IPS-NIHi7 (cell line): ENCODE results near the gene ITM2B.
"Not testable (repeated sequence)": the region's sequence is repeated elsewhere in the genome, so short reads cannot be mapped to it uniquely, and the experiment has no call there.

Source experiments
- DNase-seq: peaks from one replicate; pipeline ENCODE4 v3.0.0; 2012; ENCODE audit warnings: mixed read lengths; ENCODE audit errors: extremely low spot score

ITM2B gene

DNA sequence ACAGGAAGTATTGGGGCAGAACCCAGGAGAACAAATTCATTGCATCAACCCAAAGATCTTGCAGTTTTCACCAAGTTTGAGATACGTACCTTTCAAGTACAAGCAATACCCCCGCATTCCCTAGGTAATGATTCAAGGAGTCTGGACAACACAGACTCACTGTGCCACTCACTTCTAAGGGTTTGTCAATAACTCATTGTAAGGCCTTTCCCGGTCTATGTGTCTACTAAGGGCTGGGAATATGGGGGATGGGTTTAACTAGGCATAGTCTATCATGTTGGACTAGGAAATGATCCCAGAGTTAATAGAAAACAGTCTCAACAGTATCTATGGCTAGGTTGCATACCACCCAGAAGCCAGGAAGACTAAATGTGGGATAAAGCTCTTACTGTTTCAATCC, 8.3 kb upstream of the ITM2B start:
- DNase-seq: no peak

DNA sequence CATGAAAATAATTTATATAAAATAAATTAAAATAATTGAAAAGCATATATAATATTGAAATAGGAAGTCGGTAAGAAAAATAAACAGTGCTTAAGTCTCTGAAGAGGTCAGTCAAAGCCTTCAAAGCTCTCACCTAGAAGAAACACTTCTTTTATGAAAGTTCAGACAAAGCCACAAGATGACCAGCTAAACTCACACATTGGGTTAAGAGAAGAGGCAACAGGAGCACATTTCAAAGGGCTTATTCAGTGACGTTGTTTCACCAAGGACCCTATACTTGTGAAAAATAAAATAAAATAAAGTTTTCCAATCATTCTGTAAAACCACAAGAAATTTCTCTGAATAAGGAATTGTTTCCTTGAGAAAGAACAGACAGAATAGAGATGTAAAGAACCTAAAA, 2.5 kb upstream of the ITM2B start:
- DNase-seq: no peak

DNA sequence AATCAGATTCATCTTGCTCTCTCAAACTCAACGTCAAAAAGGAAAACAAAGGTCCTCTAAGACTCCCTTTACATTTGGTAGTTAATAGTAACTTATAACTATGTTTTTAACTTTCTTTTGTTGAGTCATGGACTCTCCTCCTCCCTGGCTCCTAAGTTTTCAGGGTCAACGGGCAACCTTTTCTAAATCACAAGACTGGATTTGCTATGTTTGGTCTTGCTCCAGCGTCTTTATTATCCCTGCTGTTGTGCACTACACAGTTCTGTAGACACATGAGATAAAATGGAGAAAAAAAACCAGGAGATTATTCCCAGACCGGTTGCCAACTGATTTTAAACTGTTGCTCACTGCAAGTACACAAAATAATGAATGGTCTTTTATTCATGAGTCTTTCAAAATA, 1.9 kb upstream of the ITM2B start:
- no peak for DNase-seq

DNA sequence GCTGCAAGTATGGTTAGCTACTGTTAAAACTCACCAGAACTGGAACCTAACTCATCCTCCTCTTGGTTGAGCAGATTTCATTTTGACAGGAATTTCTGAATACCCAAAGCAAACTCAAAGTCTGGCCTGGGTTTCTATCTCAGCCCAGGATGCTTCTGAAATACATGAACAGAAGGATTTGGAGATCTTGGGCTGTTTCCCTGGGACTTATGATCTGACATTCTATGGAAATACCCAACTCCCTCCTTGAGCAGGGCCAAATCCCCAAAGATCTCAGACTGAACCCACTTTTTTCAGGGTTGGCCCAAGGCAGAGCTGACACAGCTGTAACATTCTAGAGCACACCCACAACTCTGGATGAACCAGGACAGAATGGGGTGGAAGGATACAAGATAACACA, 1.1 kb upstream of the ITM2B start:
- no peak for DNase-seq

DNA sequence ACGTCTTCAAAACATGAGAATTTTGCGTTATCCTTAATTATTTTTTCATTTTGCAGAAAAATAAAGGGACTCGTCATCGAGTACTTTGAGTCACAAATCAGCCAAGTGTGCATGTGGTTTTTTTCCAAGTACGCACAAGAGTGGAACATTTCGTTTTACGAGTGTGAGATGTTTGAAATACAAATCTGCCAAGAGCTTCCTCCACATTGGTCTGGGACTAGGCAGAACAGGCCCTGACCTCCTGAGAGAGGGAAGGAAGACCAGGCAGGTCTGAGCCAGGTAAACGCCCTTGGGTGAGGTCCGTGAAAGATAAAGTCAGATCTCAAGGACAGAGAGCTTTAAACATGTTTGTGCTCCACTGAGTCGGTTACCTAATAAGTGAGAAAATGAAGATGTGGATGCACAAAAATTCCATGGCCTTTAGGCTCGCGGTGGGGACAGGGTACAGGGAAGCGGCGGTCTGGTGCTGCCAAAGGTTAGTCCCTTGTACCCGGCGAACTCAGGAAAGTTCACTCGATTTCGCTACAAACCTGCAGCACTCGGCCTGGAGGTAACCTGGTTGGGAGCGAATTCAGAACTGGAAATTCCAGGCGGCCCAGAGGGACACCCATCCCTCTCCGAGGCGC, 473 bp upstream of the ITM2B start:
- DNase-seq: peak; percentile 22

DNA sequence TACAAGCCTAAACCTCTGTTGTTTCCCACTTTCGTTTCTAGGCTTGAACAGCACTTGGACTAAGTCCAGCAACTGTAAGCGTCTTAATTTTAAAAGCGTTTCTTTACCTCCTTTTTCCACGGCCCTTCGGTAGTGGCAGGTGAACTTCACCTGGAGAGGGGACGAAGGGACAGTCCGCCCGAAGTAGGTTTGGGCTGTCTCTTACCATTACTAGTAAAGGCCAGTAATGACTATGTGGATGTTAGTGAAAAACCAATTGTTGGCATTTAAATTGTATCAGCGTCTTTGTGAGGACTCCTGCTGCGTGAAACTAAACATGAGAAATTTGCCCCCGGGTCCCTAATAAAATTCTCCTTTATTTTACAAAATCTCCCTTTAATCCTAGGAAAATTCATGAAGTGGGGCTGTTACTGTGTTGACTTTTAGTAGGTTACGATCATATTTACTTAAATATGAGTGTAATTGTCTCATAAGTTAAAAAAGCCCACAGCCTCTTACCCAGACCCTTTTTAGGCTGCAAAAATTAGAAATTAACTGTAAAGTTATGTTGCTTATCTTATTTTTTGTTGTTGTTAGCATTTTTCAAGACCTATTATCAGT, 983 bp downstream of the ITM2B start:
- DNase-seq: no peak

DNA sequence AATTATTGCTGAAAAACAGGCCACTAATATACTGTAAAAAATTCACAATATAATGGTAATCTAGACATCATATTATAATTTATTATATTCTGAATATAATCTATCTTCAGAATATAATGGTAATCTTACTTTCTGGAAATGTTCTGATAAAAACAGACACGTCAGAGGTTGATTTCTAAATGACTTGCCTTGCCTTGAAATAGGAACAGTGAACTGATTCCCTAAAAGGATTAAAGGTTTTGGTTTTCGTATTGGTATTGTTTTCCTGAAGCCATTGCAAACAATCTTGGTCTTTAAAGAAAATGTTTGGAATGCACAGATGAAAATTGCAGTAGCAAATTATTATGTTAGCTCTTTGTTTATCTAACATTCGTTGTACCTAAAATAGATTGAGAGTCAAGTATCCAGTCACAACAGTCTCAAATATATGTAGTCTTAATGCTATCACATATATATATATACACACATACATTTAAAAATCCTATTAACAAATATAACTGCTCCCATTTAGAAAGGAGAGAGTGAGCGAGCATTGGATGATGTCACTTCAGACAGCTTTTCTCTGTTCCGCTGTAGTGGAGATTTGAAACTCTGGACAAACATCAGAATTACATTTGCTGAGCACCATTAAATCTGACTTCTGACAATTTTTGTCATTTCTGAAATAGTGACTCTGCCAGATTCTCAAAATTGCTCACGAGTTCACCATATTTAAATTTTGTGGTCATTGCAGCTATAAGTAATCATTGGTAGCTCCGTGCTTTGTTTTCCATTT, 1.7 kb downstream of the ITM2B start:
- no peak for DNase-seq

DNA sequence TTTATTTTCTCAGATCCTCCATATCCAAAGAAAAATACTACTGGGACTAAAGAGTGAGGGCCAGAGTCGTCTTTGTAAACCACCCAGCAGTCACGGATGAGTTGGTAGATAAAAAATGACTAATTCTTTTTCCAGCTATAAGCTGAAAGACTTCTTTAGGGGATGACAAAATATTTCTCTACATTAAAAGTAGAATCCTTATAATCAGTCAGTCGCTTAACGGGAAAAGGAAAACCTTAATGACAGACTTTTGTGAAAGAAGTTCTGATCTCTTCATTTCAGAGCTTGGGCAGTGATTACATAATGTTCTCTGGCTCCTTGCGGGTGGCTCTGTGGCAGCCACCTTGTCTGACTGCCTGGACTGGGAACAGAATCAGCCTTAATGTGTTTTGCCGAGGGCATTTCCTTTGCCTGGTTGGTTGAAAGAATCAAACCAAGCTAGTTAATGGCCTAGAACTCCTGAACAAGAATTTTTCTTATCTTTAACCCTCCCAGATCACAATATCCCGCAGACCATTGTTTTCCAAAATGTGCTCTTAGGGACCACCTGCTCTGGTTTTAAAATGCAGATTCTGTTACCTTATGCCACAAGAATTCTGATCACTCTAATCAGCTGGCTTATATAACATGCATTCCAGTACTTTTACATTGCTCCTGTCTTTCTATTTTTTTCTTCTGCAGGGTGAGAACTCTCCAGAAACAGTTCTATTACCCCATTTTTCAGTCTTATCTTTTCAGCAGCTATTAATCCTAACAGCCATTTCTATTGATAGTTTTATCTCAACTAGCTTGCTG, 2.5 kb downstream of the ITM2B start:
- DNase-seq: peak; percentile 17

DNA sequence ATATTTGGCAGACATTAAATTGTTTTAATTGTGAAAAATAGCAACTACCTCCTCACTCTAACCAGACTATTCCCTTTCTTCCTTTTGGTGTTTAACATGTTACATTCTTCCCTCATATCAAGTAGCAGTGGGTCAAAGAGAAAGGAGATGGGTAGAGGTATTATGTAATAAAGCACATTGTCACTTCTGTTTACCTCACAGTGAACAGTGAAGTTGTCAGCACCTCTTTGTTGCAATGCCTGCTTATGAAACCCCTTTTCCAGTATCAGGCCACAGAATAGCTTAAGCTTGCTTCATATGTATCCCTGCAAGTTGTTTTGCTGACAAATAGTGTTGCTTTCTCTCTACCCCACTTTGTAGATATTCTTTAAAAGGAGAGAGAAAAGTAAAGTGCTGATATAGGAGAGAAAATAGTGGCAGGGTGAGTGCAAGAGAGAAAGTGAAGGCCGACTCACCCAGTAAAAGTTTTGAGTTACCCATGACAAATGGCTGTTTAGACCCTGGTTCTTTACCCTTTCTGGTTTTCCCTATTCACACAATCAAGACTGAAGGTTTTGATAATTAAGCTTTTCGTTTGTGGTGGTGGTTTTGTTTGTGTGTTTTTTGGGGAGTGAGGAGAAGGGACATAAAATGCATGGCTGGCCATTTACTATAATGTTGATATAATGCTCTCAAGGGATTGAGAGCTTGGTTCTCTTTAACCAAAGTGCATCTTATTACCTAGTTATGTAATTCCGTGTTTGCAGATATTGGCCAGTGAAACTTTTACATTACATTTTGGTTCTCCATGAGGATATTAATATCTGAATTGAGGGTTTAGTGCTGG, 3.7 kb downstream of the ITM2B start:
- DNase-seq: no peak

DNA sequence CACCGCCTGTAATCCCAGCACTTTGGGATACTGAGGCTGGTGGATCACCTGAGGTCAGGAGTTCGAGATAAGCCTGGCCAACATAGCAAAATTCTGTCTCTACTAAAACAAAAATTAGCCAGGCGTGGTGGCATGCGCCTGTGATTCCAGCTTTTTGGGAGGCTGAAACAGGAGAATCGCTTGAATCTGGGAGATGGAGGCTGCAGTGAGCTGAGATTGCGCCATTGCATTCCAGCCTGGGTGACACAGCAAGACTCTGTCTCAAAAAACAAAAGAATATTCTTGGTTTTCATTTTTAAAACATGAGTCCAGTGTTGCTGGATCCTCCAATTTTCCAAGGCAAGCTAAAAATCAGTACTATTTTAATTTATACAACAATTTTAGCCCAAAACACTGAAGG, 6.4 kb downstream of the ITM2B start:
- DNase-seq: not testable (repeated sequence)

DNA sequence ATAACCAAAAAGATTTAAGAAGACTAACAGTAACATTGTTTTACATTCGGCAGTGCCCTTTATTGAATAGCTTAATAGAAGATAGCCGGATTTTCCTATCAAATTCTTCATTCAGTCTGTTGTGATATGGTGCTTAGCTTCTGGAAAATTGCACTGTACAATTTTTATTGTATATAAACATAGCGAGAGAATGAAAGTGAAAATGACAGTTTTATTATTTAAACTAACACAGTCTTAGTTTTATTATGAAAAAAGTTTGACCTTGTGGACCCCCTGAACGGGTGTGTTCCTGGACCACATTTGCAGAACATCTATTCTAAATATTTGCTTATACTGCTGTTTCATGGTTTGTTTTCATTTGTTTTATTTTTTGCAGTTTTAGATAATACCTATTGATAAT, 8.6 kb downstream of the ITM2B start:
- DNase-seq: no peak

DNA sequence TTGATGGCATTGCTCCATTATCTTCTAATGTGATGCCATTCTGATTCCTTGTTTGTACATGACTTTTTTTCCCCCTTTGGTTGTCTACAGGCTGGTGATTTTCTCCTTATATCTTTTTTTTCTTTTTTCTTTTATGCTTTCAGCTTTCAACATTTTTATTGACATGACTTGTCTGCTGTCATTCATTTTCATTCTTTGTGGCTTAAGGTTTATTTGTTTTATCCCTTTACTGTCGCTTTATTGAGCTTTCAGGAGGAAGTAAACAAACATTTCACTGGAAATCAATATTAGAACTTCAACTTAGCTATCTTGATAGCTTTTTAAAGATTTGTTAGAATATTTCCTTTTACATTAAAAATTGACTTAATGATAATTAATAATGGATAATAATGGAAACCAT, 9.7 kb downstream of the ITM2B start:
- no peak for DNase-seq

DNA sequence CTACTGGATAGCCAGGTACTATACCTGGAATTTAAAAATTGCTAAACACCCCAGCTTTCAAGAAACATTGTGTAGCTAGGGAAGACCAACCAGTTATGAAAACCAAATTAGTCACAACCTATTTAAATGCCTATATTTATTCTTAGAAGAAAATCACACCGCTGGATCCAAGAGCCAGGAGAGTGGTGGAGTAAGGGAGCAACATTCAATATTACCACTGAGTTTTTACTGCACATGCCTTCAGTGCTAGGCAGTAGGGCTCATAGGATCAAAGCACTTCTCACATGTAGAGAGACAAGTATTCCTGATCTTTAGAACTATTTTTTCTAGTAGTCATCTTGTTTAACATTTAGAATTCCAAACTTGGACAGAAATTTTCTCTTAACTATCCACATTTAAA, 11.2 kb downstream of the ITM2B start:
- no peak for DNase-seq

DNA sequence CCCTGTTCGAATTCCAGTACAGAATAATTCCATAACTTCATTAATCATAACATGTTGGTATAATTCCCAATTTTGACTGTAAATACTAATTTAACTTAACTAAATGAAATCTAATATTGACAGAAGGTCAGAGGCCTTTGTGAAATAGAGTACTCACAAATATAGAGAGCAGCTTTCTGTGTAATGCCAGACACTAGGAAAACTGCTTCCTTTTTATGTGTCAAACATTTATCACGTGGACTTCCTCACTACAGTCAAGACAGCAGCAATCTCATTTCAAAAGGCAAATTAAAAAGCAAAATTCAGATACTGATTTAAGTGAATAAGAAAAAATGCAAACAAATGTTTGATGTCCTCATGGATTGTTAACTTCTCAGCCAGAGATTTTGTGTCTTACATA, 13.1 kb downstream of the ITM2B start:
- no peak for DNase-seq

DNA sequence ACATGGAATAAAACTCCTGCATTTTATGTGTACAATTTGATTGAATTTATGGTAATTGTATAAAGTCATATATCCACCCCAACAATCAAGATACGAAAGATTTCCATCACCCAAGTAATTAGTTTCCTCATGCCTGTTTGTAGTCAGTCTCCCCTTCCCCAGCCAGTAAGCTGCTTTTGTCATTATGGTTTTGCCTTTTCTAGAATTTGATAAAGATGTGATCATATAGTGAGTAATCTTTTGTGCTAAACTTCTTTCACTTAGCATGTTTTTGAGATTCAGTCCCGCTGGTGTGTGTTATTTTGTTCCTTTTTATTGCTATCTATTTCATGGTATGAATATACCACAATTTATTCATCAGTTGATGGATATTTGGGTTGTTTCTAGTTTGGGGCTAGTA, 16.0 kb downstream of the ITM2B start:
- DNase-seq: no peak

DNA sequence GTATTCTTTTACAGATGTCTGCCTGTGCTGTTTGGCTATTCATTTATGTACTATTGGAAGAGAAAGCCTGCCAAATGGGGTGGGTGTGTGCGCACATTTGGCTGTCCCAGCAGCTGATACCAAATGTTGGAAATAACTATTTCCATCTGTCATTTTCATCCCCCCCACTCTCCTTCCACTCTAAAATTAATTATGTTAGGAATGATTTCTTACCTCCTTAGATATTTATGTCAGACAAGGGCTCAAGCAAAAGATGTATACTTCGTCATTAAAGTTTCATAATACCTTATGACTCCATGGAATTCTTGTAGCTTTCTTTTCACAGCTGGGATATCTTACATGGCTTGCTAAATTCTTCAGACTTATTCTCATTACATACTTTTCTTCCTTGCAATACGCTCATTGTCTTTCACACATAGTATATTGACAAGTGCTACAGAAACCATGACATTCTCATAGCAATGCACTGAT, 18.6 kb downstream of the ITM2B start:
- DNase-seq: no peak

DNA sequence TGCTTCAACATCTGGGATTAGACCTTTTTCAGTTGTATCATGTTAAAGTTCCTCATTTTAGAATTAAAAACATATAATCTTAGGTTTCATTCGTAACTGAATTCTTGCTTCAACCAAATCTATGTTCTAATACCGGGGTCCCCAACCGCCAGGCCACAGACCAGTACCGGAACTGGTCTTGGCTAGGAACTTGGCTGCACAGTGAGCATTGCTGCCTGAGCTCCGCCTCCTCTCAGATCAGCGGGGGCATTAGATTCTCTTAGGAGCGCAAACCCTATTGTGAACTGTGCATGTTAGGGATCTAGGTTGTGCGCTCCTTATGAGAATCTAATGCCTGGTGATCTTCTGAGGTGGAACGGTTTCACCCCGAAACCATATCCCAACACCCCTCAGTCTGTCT, 19.2 kb downstream of the ITM2B start:
- no peak for DNase-seq

DNA sequence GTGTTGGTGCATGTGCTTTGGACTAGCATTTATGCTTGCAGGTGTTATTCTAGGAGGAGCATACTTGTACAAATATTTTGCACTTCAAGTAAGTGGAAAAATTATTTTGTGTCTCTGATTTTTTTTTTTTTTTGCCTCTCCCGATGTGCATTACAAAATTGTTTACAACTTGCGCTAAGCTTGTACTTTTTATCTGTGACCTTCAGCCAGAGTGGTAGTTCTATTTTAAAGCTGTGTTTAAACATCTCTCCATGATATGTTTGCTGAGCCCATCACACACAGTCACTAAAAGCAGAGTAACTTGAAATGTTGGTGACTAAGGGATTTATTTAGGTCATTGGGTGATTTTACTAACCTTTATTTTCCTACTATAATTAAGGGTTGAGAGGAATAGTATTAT, 20.8 kb downstream of the ITM2B start:
- no peak for DNase-seq

DNA sequence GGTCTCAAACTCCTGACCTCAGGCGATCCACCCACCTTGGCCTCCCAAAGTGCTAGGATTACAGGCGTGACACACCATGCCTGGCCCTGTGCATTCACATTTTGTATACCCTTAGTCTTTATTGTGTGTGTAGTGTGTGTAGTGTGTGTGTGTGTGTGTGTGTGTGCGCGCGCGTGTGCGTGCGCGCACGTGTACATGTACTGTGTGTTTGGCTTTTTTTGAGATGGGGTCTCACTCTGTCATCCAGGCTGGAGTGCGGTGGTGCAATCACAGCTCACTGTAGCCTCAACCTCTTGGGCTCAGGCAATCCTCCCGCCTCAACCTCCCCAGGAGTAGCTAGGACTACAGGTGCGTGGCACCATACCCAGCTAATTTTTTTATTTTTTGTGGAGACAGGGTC, 22.1 kb downstream of the ITM2B start:
- DNase-seq: no peak

DNA sequence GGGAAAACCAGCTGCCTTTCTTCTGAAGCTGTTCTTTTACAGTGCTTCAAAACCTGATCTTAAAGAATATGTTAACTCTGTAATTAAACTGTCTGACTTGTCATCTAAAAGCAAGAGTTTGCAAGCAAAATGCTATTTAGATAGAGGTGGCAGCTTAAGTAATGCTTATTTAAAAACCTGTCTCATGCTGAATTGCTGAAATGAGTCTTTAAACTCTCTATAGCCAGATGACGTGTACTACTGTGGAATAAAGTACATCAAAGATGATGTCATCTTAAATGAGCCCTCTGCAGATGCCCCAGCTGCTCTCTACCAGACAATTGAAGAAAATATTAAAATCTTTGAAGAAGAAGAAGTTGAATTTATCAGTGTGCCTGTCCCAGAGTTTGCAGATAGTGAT, 22.9 kb downstream of the ITM2B start:
- DNase-seq: no peak

DNA sequence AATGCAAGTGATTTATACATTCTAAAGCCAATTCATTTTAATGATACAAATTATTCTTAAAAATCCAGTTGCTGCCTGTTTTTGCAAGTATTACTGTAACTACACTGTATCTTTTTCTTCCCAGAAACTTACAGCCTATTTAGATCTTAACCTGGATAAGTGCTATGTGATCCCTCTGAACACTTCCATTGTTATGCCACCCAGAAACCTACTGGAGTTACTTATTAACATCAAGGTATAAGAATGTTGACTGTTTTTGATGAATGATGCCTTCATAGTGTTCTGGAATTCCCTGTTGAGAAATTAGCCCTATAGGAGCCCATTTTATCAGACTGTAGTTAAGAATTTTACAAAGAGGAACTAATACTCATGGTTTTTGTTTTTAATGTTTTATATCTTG, 25.0 kb downstream of the ITM2B start:
- no peak for DNase-seq

DNA sequence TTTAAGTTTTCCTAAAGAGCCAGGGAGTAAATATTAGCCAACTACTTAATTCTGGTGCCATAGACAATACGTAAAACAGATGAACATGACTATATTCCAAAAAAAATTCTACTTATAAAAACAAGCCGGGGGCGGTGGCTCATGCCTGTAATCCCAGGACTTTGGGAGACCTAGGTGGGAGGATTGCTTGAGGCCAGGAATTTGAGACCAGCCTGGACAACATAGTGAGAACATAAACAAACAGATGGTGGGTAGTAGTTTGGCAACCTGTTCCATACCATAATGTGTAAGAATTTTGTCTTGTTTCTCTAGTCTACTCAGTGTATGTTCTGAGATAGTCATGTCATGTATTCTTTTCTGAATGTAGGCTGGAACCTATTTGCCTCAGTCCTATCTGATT, 25.4 kb downstream of the ITM2B start:
- no peak for DNase-seq
